Colonic mucosa (tissue), 4 donors: ENCODE measurements around the gene RASGRF1. TPM values are rescaled to one million over a fixed set of nuclear protein-coding genes. Genes with fewer than 3 reads are reported as not detected.

ENCODE experiments used
- DNase-seq: peaks from one replicate; pipeline ENCODE4 v3.0.0-alpha.2; 2020
- H3K27ac ChIP-seq: fragments of 200-600 bp; one replicate; pipeline ENCODE4 v1.8.0; 2021
- H3K27me3 ChIP-seq: fragments of 200-600 bp; one replicate; pipeline ENCODE4 v1.8.0; 2021
- H3K36me3 ChIP-seq: fragments of 200-600 bp; one replicate; pipeline ENCODE4 v1.8.0; 2021
- H3K4me1 ChIP-seq: fragments of 200-600 bp; one replicate; pipeline ENCODE4 v1.8.0; 2021; ENCODE audit warnings: mild to moderate bottlenecking
- H3K4me3 ChIP-seq: fragments of 200-600 bp; one replicate; pipeline ENCODE4 v1.8.0; 2021
- H3K9ac ChIP-seq, 2 donors: one replicate each; pipeline ENCODE4 v1.7.0; 2013; ENCODE audit warnings: control low read depth in 2 of 2, low read depth in 2 of 2, low read length in 2 of 2
- H3K9me3 ChIP-seq: fragments of 200-600 bp; one replicate; pipeline ENCODE4 v1.8.0; 2021
- intact Hi-C: fragments of 100-400 bp; cut with DNase I; formaldehyde crosslinking; loops from one replicate; pipeline ENCODE4 v1.14.1; 2022
- total RNA-seq, 2 donors: library from RNA; stranded (reverse); fragmentation: NEBNext Ultra II Directional in 1 of 2; extraction: Animal tissue kit (Norgen Biotek cat#: 25700) in 1 of 2; gene quantifications; one replicate each; pipeline ENCODE4 v1.2.1, GENCODE V29; 2021
- TF ChIP-seq, protein P1 (sequence below): fragments of 200-600 bp; IDR thresholded peaks from one replicate; pipeline ENCODE4 v1.8.0; 2022; ENCODE audit warnings: antibody characterized with exemption, mild to moderate bottlenecking
- donor health status: healthy.
- donor health status: DM: no; HTN: no; CAD: no.
- donor health status: DM: no; HTN: no; CAD: no.

The RASGRF1 gene
- total RNA-seq, 2 donors from 2014 or later, result 0.15 to 0.56 TPM

DNA sequence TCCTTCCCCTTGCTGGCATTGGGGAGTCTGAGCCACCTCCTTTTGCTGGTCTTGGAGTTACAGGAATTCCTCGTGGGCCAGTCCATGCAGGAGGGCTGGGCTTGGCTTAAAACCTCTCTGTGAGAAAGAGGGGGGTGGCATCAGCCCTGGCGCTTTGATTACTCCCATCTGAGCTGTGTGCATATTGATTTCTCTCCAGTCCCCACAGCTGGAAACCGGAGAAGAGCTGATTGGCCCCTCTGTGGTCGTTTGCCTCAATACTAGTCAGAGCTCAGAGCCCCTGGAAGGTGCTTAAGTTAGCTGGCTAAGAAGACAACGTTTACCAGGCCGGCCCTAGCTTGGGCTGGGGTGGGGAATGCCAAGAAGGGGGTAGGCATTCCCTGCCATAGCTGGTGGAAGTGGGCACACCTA lies 4.0 kb upstream of the RASGRF1 start:
- no peaks in the 10 kb centered on the region for H3K9me3 ChIP-seq
- no peak overlapping the region for H3K4me3 ChIP-seq
- H3K27ac ChIP-seq, result no peak overlapping the region
- H3K9ac ChIP-seq, result no peak overlapping the region
- no peak for DNase-seq
- intact Hi-C loops, result no loop called here
- H3K27me3 ChIP-seq, result peaks cover 20% of the 10 kb centered on the region
- TF ChIP-seq, protein P1, sequence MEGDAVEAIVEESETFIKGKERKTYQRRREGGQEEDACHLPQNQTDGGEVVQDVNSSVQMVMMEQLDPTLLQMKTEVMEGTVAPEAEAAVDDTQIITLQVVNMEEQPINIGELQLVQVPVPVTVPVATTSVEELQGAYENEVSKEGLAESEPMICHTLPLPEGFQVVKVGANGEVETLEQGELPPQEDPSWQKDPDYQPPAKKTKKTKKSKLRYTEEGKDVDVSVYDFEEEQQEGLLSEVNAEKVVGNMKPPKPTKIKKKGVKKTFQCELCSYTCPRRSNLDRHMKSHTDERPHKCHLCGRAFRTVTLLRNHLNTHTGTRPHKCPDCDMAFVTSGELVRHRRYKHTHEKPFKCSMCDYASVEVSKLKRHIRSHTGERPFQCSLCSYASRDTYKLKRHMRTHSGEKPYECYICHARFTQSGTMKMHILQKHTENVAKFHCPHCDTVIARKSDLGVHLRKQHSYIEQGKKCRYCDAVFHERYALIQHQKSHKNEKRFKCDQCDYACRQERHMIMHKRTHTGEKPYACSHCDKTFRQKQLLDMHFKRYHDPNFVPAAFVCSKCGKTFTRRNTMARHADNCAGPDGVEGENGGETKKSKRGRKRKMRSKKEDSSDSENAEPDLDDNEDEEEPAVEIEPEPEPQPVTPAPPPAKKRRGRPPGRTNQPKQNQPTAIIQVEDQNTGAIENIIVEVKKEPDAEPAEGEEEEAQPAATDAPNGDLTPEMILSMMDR, result no peak
- no peaks in the 10 kb centered on the region for H3K4me1 ChIP-seq
- no peaks in the 10 kb centered on the region for H3K36me3 ChIP-seq

DNA sequence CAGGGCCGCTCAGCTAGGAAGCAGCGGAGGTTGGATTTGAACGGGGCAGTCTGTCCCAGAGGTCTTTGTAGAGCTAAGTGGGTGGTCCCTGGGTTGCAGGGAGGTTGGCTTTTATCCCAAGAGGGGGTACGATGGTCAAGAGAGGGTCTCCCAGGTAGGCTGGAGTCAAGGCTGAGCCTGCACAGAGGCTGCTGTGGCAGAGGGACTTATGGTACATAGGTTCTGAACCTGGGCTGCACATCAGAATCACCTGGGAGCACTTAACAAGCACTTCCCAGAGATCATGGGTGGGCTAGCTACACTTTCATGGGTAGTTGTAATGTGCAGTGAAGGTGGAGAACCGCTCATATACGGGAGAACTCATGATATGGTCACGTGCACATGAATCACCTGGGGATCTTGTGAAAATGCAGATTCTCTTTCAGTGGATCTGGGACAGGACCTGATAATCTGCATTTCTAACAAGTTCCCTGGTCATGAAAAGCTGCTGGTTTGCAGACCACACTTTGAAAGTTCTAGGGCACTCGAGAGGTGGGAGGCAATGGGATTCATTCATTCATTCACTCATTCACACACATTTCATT lies 2.9 kb upstream of the RASGRF1 start:
- Histone ChIP-seq H3K27ac (no peak overlapping the region), H3K9me3 (no peaks in the 10 kb centered on the region), H3K9ac (no peak overlapping the region), H3K36me3 (no peaks in the 10 kb centered on the region), H3K27me3 (peaks cover 31% of the 10 kb centered on the region), H3K4me3 (no peak overlapping the region), H3K4me1 (no peaks in the 10 kb centered on the region)
- intact Hi-C loops, result no loop called here
- TF ChIP-seq, protein P1, result no peak
- DNase-seq, result no peak

DNA sequence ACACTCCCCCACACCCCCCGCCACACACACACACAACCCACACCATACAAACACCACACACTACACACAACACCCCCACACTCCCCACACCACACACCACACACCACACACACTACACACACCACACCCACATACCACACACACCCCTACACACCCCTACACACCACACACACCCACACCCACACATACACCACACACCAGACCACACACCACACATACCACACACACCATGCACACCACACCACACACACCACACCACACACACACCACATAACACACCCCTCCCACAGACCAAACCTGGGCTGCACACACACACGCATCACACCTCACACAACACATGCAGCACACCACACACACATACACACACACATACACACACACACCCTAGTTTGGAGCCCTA lies 1.8 kb upstream of the RASGRF1 start:
- intact Hi-C loops, result no loop called here
- no peak overlapping the region for H3K4me3 ChIP-seq
- no peak for DNase-seq
- no peak overlapping the region for H3K27ac ChIP-seq
- TF ChIP-seq, protein P1, result no peak
- no peaks in the 10 kb centered on the region for H3K4me1 ChIP-seq
- no peaks in the 10 kb centered on the region for H3K36me3 ChIP-seq
- no peaks in the 10 kb centered on the region for H3K9me3 ChIP-seq
- H3K9ac ChIP-seq, result no peak overlapping the region
- H3K27me3 ChIP-seq, result peaks cover 31% of the 10 kb centered on the region

DNA sequence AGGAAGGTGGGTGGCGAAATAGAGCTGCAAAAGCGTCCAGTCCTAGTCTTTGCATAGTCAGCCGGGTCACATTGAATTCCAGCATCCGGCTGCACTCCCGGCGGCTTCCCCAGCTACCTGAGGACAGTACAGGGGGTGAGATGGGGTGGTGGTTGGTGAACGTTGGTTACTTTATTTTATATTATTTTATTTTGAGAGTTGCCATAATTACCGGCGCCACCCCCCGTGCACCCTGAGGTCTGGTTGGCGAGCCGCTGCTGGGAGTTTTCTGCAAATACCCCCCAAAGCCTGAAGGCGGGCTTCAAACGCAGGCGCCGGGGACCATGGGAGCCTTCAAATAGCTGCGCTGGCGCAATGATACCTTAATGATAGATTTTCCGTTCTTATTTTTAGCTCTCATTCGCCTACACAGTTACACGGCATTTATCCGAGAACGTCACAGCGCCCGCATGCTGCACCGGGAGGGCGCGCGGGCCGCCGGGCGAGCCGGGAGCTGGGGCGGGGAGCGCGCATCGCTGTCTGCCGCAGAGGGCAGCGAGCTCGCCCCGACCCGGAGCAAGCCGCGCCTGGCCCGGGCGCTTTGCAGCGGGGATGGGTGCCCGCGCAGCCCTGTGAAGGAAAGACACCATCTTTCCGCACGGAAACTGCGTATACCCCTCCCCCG lies 756 bp upstream of the RASGRF1 start:
- H3K9ac ChIP-seq, result no peak overlapping the region
- peaks cover 31% of the 10 kb centered on the region for H3K27me3 ChIP-seq
- TF ChIP-seq, protein P1, result no peak
- no peak overlapping the region for H3K27ac ChIP-seq
- H3K4me1 ChIP-seq, result no peaks in the 10 kb centered on the region
- H3K36me3 ChIP-seq, result no peaks in the 10 kb centered on the region
- no peak for DNase-seq
- no peaks in the 10 kb centered on the region for H3K9me3 ChIP-seq
- intact Hi-C loops, result no loop called here
- H3K4me3 ChIP-seq, result no peak overlapping the region

DNA sequence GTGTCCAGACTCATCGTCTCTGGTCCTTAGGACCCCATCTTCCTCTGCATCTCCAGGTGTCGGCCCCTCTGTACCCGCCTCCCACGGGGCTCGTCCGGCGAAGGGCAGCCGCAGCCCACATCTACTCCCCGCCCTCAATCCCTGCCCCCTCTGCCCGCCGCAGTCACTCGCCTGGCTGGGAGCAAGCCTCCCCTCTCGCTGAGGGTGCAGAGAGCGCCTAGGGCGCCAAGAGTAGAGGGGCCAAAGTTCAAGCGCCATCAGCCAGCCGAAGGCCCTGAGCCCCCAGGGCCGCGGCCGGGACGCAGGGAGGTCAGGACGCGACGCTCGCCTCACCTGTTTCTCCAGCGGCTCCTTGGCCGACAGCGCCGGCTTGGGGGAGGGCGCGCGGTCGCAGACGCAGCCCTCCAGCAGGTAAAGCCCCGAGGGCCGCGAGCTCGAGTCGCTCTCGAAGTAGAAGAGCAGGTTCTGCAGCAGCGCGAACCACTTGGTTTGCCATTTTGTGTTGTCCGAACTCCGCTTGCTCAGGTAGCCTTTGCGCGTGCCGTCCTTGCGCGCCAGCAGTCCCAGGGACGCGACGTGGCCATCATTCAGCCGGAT lies 592 bp downstream of the RASGRF1 start:
- H3K27ac ChIP-seq, result no peak overlapping the region
- no peak overlapping the region for H3K4me3 ChIP-seq
- H3K27me3 ChIP-seq, result peaks cover 31% of the 10 kb centered on the region
- DNase-seq, result no peak
- no peaks in the 10 kb centered on the region for H3K4me1 ChIP-seq
- intact Hi-C loops, result no loop called here
- no peak overlapping the region for H3K9ac ChIP-seq
- TF ChIP-seq, protein P1, result no peak
- no peaks in the 10 kb centered on the region for H3K9me3 ChIP-seq
- H3K36me3 ChIP-seq, result no peaks in the 10 kb centered on the region
